ENCODE data around the gene OR2Y1. TPM values are rescaled to one million over a fixed set of nuclear protein-coding genes. Genes with fewer than 3 reads are reported as not detected.
A peak's percentile ranks its signal among the peaks of the same experiment; 100 is the strongest.
"Not testable (repeated sequence)": the region's sequence is repeated elsewhere in the genome, so short reads cannot be mapped to it uniquely, and the experiment has no call there.

Gene OR2Y1
- total RNA-seq, 1 donor from 2014 or later: not detected

GRCh38 chr5:180739271-180739670 is 587 bp downstream of the OR2Y1 start:
- DNase-seq (ENCODE audit: low spot score): no peak

- DNase-seq (ENCODE audit: low spot score): no peak
Observed at GRCh38 chr5:180736536-180736935, 3.3 kb downstream of the OR2Y1 start.

GRCh38 chr5:180724944-180725343 is 14.9 kb downstream of the OR2Y1 start:
- DNase-seq (ENCODE audit: low spot score): no peak

GRCh38 chr5:180723936-180724335 is 15.9 kb downstream of the OR2Y1 start:
- no peak for DNase-seq (ENCODE audit: low spot score)

- no peak for DNase-seq (ENCODE audit: low spot score)
Observed at GRCh38 chr5:180720486-180720885, 19.4 kb downstream of the OR2Y1 start.

GRCh38 chr5:180719781-180720180 is 20.1 kb downstream of the OR2Y1 start:
- DNase-seq (ENCODE audit: low spot score): no peak

GRCh38 chr5:180718810-180719453 is 20.9 kb downstream of the OR2Y1 start:
- peak; percentile 16 for DNase-seq (ENCODE audit: low spot score)

- no peak for DNase-seq (ENCODE audit: low spot score)
Observed at GRCh38 chr5:180717989-180718388, 21.9 kb downstream of the OR2Y1 start.

GRCh38 chr5:180704362-180704761 is 35.5 kb downstream of the OR2Y1 start:
- peak; percentile 80 for DNase-seq (ENCODE audit: low spot score)

- DNase-seq (ENCODE audit: low spot score): no peak
Observed at GRCh38 chr5:180703912-180704311, 35.9 kb downstream of the OR2Y1 start.

- DNase-seq (ENCODE audit: low spot score): not testable (repeated sequence)
Observed at GRCh38 chr5:180703371-180703770, 36.5 kb downstream of the OR2Y1 start.

- not testable (repeated sequence) for DNase-seq (ENCODE audit: low spot score)
Observed at GRCh38 chr5:180700440-180700839, 39.4 kb downstream of the OR2Y1 start.

- DNase-seq (ENCODE audit: low spot score): no peak
Observed at GRCh38 chr5:180699042-180699441, 40.8 kb downstream of the OR2Y1 start.

GRCh38 chr5:180696116-180696515 is 43.7 kb downstream of the OR2Y1 start:
- DNase-seq (ENCODE audit: low spot score): no peak

- no peak for DNase-seq (ENCODE audit: low spot score)
Observed at GRCh38 chr5:180692429-180692828, 47.4 kb downstream of the OR2Y1 start.

GRCh38 chr5:180691046-180691445 is 48.8 kb downstream of the OR2Y1 start:
- no peak for DNase-seq (ENCODE audit: low spot score)

GRCh38 chr5:180690562-180690961 is 49.3 kb downstream of the OR2Y1 start:
- no peak for DNase-seq (ENCODE audit: low spot score)

GRCh38 chr5:180689775-180690174 is 50.1 kb downstream of the OR2Y1 start:
- DNase-seq (ENCODE audit: low spot score): no peak

Other genes starting within 250 kb of the OR2Y1 start
- 23.8 TPM for gene CNOT6, start 245.7 kb downstream of the OR2Y1 start, total RNA-seq
- gene SCGB3A1, start 148.6 kb downstream of the OR2Y1 start, total RNA-seq: 1.3 TPM
- gene FLT4, start 90.5 kb downstream of the OR2Y1 start, total RNA-seq: 11.1 TPM
- 145 TPM for gene MGAT1, start 62.7 kb upstream of the OR2Y1 start, total RNA-seq
- gene ZFP62, start 121.2 kb upstream of the OR2Y1 start, total RNA-seq: 34.7 TPM
- gene BTNL8, start 159.1 kb upstream of the OR2Y1 start, total RNA-seq: 47.3 TPM
- gene BTNL3, start 248.8 kb upstream of the OR2Y1 start, total RNA-seq: 0.09 TPM

Measured in mucosa of gallbladder (tissue), 1 donor.